Panc1 (cell line): ENCODE measurements around the gene FEM1B. TPM values are rescaled to one million over a fixed set of nuclear protein-coding genes. Genes with fewer than 3 reads are reported as not detected.

ENCODE experiments used
- ATAC-seq: fragments of 200-7000 bp; cut with Tn5 transposase; 2 replicates; pipeline ENCODE4 v1.9.1; 2020; ENCODE audit warnings: mild to moderate bottlenecking, moderate library complexity
- BruUV-seq: library from RNA; stranded (reverse); fragments of 400-500 nt; replicated peaks from 2 replicates; lab custom pipeline; 2021; lab: Mats Ljungman, UMichigan
- CTCF ChIA-PET: fragments of 300-600 bp; sonication (Branson Sonifier 250); formaldehyde crosslinking; loops from one replicate; lab custom pipeline; 2022; ENCODE audit warnings: antibody characterized with exemption; lab: Charles Lee
- POLR2A ChIA-PET: fragments of 300-600 bp; sonication (Branson Sonifier 250); formaldehyde crosslinking; loops from one replicate; lab custom pipeline; 2022; ENCODE audit warnings: antibody characterized with exemption; lab: Charles Lee
- DNase-seq: peaks from one replicate; pipeline ENCODE4 v3.0.0-alpha.2; 2010; ENCODE audit warnings: low read depth, low spot score
- H3K27ac ChIP-seq: 2 replicates; pipeline ENCODE4 v1.5.1; 2011; ENCODE audit warnings: mild to moderate bottlenecking, low read length, inconsistent platforms
- H3K27me3 ChIP-seq: fragments of 200-500 bp; sonication (Bioruptor generic); 2 replicates; pipeline ENCODE4 v1.6.0; 2014; ENCODE audit warnings: low read length, inconsistent platforms; ENCODE audit not compliant: control insufficient read depth, insufficient read depth
- H3K36me3 ChIP-seq: fragments of 200-500 bp; sonication (Bioruptor generic); 2 replicates; pipeline ENCODE4 v1.5.1; 2014; ENCODE audit warnings: inconsistent platforms, mild to moderate bottlenecking, low read length, moderate library complexity; ENCODE audit not compliant: control insufficient read depth, insufficient read depth
- H3K4me1 ChIP-seq: 2 replicates; pipeline ENCODE4 v1.5.1; 2011; ENCODE audit warnings: inconsistent platforms, mild to moderate bottlenecking, low read length, moderate library complexity; ENCODE audit not compliant: control insufficient read depth, insufficient read depth
- H3K4me3 ChIP-seq, 2 experiments: 2 replicates each; pipeline ENCODE4 v1.5.1; 2011 to 2012; ENCODE audit warnings: low read depth in 2 of 2, low read length in 2 of 2, mild to moderate bottlenecking in 2 of 2, inconsistent platforms in 1 of 2, moderate library complexity in 1 of 2
- H3K9me3 ChIP-seq: fragments of 200-500 bp; sonication (Bioruptor generic); 2 replicates; pipeline ENCODE4 v1.5.1; 2014; ENCODE audit warnings: low read depth, mild to moderate bottlenecking, inconsistent platforms, low read length, moderate library complexity; ENCODE audit not compliant: control insufficient read depth, insufficient read depth
- CTCF ChIP-seq: fragments of 450-650 bp; IDR thresholded peaks from 2 replicates; pipeline ENCODE4 v1.5.1; 2017; ENCODE audit warnings: mild to moderate bottlenecking
- POLR2AphosphoS5 ChIP-seq: IDR thresholded peaks from 2 replicates; pipeline ENCODE4 v1.6.1; 2012; ENCODE audit warnings: mild to moderate bottlenecking, low read depth, low read length, moderate library complexity
- REST ChIP-seq, 2 experiments: IDR thresholded peaks; 2 replicates each; pipeline ENCODE4 v1.6.1; 2011 to 2012; ENCODE audit warnings: low read depth in 2 of 2, control low read depth in 1 of 2, low read length in 1 of 2, mild to moderate bottlenecking in 1 of 2, moderate library complexity in 1 of 2; ENCODE audit not compliant: insufficient read depth in 1 of 2
- SIN3A ChIP-seq: IDR thresholded peaks from 2 replicates; pipeline ENCODE4 v1.6.1; 2012; ENCODE audit warnings: low read depth, mild to moderate bottlenecking, low read length, moderate library complexity, borderline replicate concordance; ENCODE audit not compliant: insufficient read depth
- TCF7L2 ChIP-seq: IDR thresholded peaks from 2 replicates; pipeline ENCODE4 v1.6.1; 2011; ENCODE audit warnings: mild to moderate bottlenecking, low read depth, low read length, inconsistent platforms
- in situ Hi-C: cut with HindIII; loops from 2 replicates; pipeline ENCODE4 v1.10.0; 2016; ENCODE audit warnings: low sequenced_read_pairs, low pct_unique_long_range_greater_than_20kb
- intact Hi-C: fragments of 100-400 bp; cut with micrococcal nuclease; formaldehyde crosslinking; loops from one replicate; pipeline ENCODE4 v1.10.0; 2022; ENCODE audit not compliant: unreplicated experiment
- total RNA-seq: library from RNA; stranded (reverse); gene quantifications from one replicate; pipeline ENCODE4 v1.2.1, GENCODE V29; 2021; ENCODE audit not compliant: unreplicated experiment

Gene FEM1B
- total RNA-seq, 1 experiment from 2014 or later, result 34.8 TPM

- Histone ChIP-seq H3K27ac (no peak overlapping the region), H3K4me3 (no peak overlapping the region), H3K36me3 (no peaks in the 10 kb centered on the region), H3K9me3 (no peaks in the 10 kb centered on the region), H3K4me1 (no peaks in the 10 kb centered on the region), H3K27me3 (no peaks in the 10 kb centered on the region)
- in situ Hi-C loops (no loop called here), intact Hi-C loops (no loop called here)
- no TSS peak for BruUV-seq
- no peak for ATAC-seq
- ChIA-PET POLR2A (no interaction called here), CTCF (no interaction called here)
- no peak for DNase-seq
- TF ChIP-seq TCF7L2, result no peak
- no peak for TF ChIP-seq CTCF
- TF ChIP-seq REST (IDR thresholded peaks at IDR 0.05; ENCODE audit: insufficient read depth in 1 of 2, low read depth in 2 of 2, low read length in 1 of 2), result no peak
- TF ChIP-seq SIN3A, result no peak
- no peak for TF ChIP-seq POLR2AphosphoS5
Measured at GRCh38 chr15:68318931-68319909, 41.7 kb downstream of the FEM1B start.

DNA sequence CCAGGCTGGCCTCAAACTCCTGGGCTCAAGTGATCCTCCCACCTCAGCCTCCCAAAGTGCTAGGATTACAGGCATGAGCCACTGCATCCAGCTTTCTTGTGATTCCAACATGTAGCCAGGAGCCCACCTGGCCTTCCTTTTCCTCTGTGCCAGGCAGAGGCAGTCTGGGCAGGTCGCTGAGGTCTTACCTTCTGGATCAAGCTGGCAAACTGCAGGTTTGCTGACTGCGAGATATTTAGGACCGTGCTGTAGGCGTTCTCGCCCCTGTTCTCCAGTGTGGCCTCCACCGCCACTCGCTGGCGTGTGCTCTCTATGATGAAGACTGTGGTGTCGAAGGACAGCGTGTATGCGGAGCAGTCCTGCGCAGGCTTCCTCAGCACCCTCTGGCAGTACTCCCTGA, 42.5 kb downstream of the FEM1B start:
- POLR2A ChIA-PET, result no interaction called here
- intact Hi-C loops, result no loop called here
- no peak for TF ChIP-seq TCF7L2

DNA sequence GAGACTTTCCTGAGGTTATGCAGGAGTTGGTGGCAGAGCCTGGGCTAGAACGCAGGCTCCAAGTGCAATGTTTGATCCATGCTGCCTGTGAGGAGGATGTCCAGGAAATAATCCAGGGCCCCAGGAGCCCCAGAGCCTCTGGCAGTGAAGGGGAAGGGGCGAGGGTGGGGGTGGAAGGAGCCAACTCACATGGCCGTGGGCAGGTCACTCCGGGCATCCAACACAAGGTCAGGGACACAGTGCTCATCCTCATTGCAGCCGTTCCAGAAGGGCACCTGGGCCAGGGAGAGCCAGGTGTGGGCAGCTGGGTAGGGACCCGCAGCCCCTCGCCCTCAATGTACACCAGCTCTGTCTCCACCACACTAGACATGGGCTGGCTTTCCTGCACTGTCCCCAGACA, 43.7 kb downstream of the FEM1B start:
- H3K9me3 ChIP-seq, result no peaks in the 10 kb centered on the region
- H3K4me3 ChIP-seq, result no peak overlapping the region
- H3K27me3 ChIP-seq, result no peaks in the 10 kb centered on the region
- DNase-seq (no peak), ATAC-seq (no peak)
- no peaks in the 10 kb centered on the region for H3K4me1 ChIP-seq
- in situ Hi-C loops, result no loop called here
- H3K27ac ChIP-seq, result no peak overlapping the region
- ChIA-PET CTCF (no interaction called here), POLR2A (interaction anchor here (0.6 kb wide), 1 partner anchor 91 kb away, joined by 5 read pairs; no protein-coding TSS in a partner anchor)
- no peaks in the 10 kb centered on the region for H3K36me3 ChIP-seq
- BruUV-seq, result no TSS peak
- TF ChIP-seq POLR2AphosphoS5, result no peak
- no peak for TF ChIP-seq CTCF
- no peak for TF ChIP-seq SIN3A
- no peak for TF ChIP-seq REST (IDR thresholded peaks at IDR 0.05; ENCODE audit: insufficient read depth in 1 of 2, low read depth in 2 of 2, low read length in 1 of 2)
- intact Hi-C loops, result no loop called here

More for the DNA sequence above, 42.5 kb downstream of the FEM1B start:
- DNase-seq (no peak), ATAC-seq (no peak)
- H3K36me3 ChIP-seq, result no peaks in the 10 kb centered on the region
- H3K4me1 ChIP-seq, result no peaks in the 10 kb centered on the region
- CTCF ChIA-PET, result no interaction called here
- no peak overlapping the region for H3K27ac ChIP-seq
- no TSS peak for BruUV-seq
- no peaks in the 10 kb centered on the region for H3K9me3 ChIP-seq
- no peaks in the 10 kb centered on the region for H3K27me3 ChIP-seq
- no peak overlapping the region for H3K4me3 ChIP-seq
- in situ Hi-C loops, result no loop called here
